Fibroblast of upper back skin (primary cell): ENCODE results near the gene PITX3.
"Not testable (repeated sequence)": the region's sequence is repeated elsewhere in the genome, so short reads cannot be mapped to it uniquely, and the experiment has no call there.

ENCODE experiments used
- DNase-seq: peaks from one replicate; pipeline ENCODE4 v3.0.0-alpha.2; 2013

Gene PITX3

GRCh38 chr10:102254426-102254825 lies 13.1 kb upstream of the PITX3 start:
- no peak for DNase-seq

- DNase-seq = not testable (repeated sequence)
These were observed 11.2 kb upstream of the PITX3 start for GRCh38 chr10:102252508-102252907.

- DNase-seq = no peak
These were observed 6.4 kb upstream of the PITX3 start for GRCh38 chr10:102247734-102248133.

- no peak for DNase-seq
These were observed 4.9 kb upstream of the PITX3 start for GRCh38 chr10:102246261-102246660.

GRCh38 chr10:102245932-102246251 lies 4.6 kb upstream of the PITX3 start:
- no peak for DNase-seq

GRCh38 chr10:102245082-102245931 lies 4.0 kb upstream of the PITX3 start, which contains the start of gene GBF1:
TSS of gene GBF1 (plus strand) at chr10:102245532. CDS start at chr10:102258939, 13,407 bp downstream.
- peak; percentile 100 for DNase-seq

GRCh38 chr10:102243309-102243708 lies 2.0 kb upstream of the PITX3 start:
- peak; percentile 89 for DNase-seq

GRCh38 chr10:102242118-102242485 lies 790 bp upstream of the PITX3 start:
- no peak for DNase-seq

- no peak for DNase-seq
These were observed 274 bp downstream of the PITX3 start for GRCh38 chr10:102241032-102241443.

- DNase-seq = no peak
These were observed 763 bp downstream of the PITX3 start for GRCh38 chr10:102240467-102241031.

- DNase-seq = no peak
These were observed 3.5 kb downstream of the PITX3 start for GRCh38 chr10:102237711-102238252.

GRCh38 chr10:102236006-102236405 lies 5.3 kb downstream of the PITX3 start:
- DNase-seq = no peak

GRCh38 chr10:102235598-102235920 lies 5.8 kb downstream of the PITX3 start:
- DNase-seq = no peak

- DNase-seq = no peak
These were observed 6.3 kb downstream of the PITX3 start for GRCh38 chr10:102234888-102235597.

- DNase-seq = no peak
These were observed 7.3 kb downstream of the PITX3 start for GRCh38 chr10:102233997-102234396.

- DNase-seq = no peak
These were observed 9.7 kb downstream of the PITX3 start for GRCh38 chr10:102231357-102232318.

- DNase-seq = no peak
These were observed 10.4 kb downstream of the PITX3 start for GRCh38 chr10:102230861-102231356.

GRCh38 chr10:102230264-102230860 lies 10.9 kb downstream of the PITX3 start:
- peak; percentile 55 for DNase-seq

- peak; percentile 61 for DNase-seq
These were observed 11.5 kb downstream of the PITX3 start for GRCh38 chr10:102229810-102230263.

GRCh38 chr10:102227050-102227449 lies 14.3 kb downstream of the PITX3 start:
- DNase-seq = peak; percentile 59

- no peak for DNase-seq
These were observed 14.8 kb downstream of the PITX3 start for GRCh38 chr10:102226542-102226870.
